K562 (cell line): ENCODE results near the gene WIPF1. TPM values are rescaled to one million over a fixed set of nuclear protein-coding genes. Genes with fewer than 3 reads are reported as not detected.

Experiments
- ATAC-seq: fragments of 200-7000 bp; cut with Tn5 transposase; 3 replicates; pipeline ENCODE4 v1.9.1; 2020; ENCODE audit warnings: moderate library complexity
- BruUV-seq: library from RNA; stranded (reverse); fragments of 400-500 nt; replicated peaks from 2 replicates; lab custom pipeline; 2021; lab: Mats Ljungman, UMichigan
- CTCF ChIA-PET: fragments of 300-600 bp; formaldehyde crosslinking; extraction: SDS; loops from one replicate; lab custom pipeline; 2021; ENCODE audit warnings: low intra/inter-chr PET ratio; lab: Yijun Ruan, JAX
- POLR2A ChIA-PET: fragments of 300-600, 350-650 bp; sonication (Branson Sonifier 250); formaldehyde crosslinking; extraction: SDS; loops from one replicate; lab custom pipeline; 2021; ENCODE audit warnings: antibody characterized with exemption, inconsistent platforms; lab: Yijun Ruan, JAX
- DNase-seq, 4 experiments: peaks; one replicate each; pipeline versions ENCODE4 v3.0.0 to v3.0.0-alpha.2; 2011 to 2018; ENCODE audit warnings: low spot score in 3 of 4, mixed read lengths in 3 of 4; ENCODE audit errors: extremely low read depth in 1 of 4
- FAIRE-seq: peaks from 2 replicates; lab custom pipeline; 2011; peaks lifted over from hg19 to GRCh38; lab: Jason Lieb, UNC
- H2AFZ ChIP-seq: 2 replicates; pipeline ENCODE4 v1.6.0; 2011; ENCODE audit warnings: low read depth, low read length, control low read depth, inconsistent platforms
- H3K27ac ChIP-seq: fragments of 200-600 bp; 3 replicates; pipeline ENCODE4 v1.8.0; 2011; ENCODE audit warnings: low read depth, mild to moderate bottlenecking, control low read depth, inconsistent platforms, low read length, moderate library complexity, mixed read lengths; ENCODE audit errors: extremely low read depth
- H3K27me3 ChIP-seq, 2 experiments: fragments of 300-600 bp in 1 of 2; 2 replicates in 1 of 2; 3 replicates in 1 of 2; pipeline versions ENCODE4 v1.6.0 to v1.8.0; 2011; ENCODE audit warnings: inconsistent platforms in 2 of 2, low read length in 2 of 2, mild to moderate bottlenecking in 1 of 2, mixed read lengths in 1 of 2, moderate library complexity in 1 of 2; ENCODE audit not compliant: control insufficient read depth in 2 of 2, insufficient read depth in 2 of 2
- H3K36me3 ChIP-seq: fragments of 300-600 bp; 3 replicates; pipeline ENCODE4 v1.8.0; 2011; ENCODE audit warnings: mild to moderate bottlenecking, low read length, inconsistent platforms; ENCODE audit not compliant: control insufficient read depth, insufficient read depth
- H3K4me1 ChIP-seq, 2 experiments: fragments of 200-600 bp in 1 of 2; replicated peaks in 1 of 2; 2 replicates in 1 of 2; 3 replicates in 1 of 2; pipeline versions ENCODE4 v1.5.1 to v1.8.0; 2011; ENCODE audit warnings: inconsistent platforms in 2 of 2, low read length in 2 of 2, mild to moderate bottlenecking in 1 of 2, mixed read lengths in 1 of 2, moderate library complexity in 1 of 2; ENCODE audit not compliant: control insufficient read depth in 2 of 2, insufficient read depth in 2 of 2
- H3K4me2 ChIP-seq: 2 replicates; pipeline ENCODE4 v1.6.1; 2011; ENCODE audit warnings: low read length, control low read depth, inconsistent platforms, mixed read lengths; ENCODE audit not compliant: insufficient read depth
- H3K4me3 ChIP-seq: fragments of 200-600 bp; sonication (generic), shearing (Covaris generic); 2 replicates; pipeline ENCODE4 v1.5.1; 2016; ENCODE audit warnings: control low read depth, inconsistent platforms
- H3K79me2 ChIP-seq: fragments of 200-600 bp; 3 replicates; pipeline ENCODE4 v1.8.0; 2011; ENCODE audit warnings: low read length, inconsistent platforms; ENCODE audit not compliant: control insufficient read depth, insufficient read depth
- H3K9ac ChIP-seq, 2 experiments: 2 replicates each; pipeline versions ENCODE4 v1.6.0 to v1.6.1; 2011; ENCODE audit warnings: low read depth in 2 of 2, low read length in 2 of 2, control low read depth in 1 of 2, inconsistent platforms in 1 of 2, mild to moderate bottlenecking in 1 of 2, mixed read lengths in 1 of 2; ENCODE audit not compliant: insufficient read depth in 1 of 2
- H3K9me1 ChIP-seq: one replicate; pipeline ENCODE4 v1.6.0; 2011; ENCODE audit warnings: inconsistent platforms, mild to moderate bottlenecking, low read length, moderate library complexity; ENCODE audit not compliant: control insufficient read depth, insufficient read depth
- H3K9me3 ChIP-seq: replicated peaks from 2 replicates; pipeline ENCODE4 v1.5.1; 2011; ENCODE audit warnings: low read depth, low read length, inconsistent platforms; ENCODE audit not compliant: control insufficient read depth, insufficient read depth
- H4K20me1 ChIP-seq: replicated peaks from 2 replicates; pipeline ENCODE4 v1.6.1; 2011; ENCODE audit warnings: low read length, inconsistent platforms, mixed read lengths; ENCODE audit not compliant: control insufficient read depth, insufficient read depth
- CBFA2T3 ChIP-seq: fragments of 450-650 bp; IDR thresholded peaks from 2 replicates; pipeline ENCODE4 v1.6.1; 2017
- ELF1 ChIP-seq: fragments of 200-800 bp; sonication (Bioruptor generic); IDR thresholded peaks from 2 replicates; pipeline ENCODE4 v1.6.1; 2016; ENCODE audit warnings: missing genetic modification characterization, missing compliant biosample characterization
- GATAD2B ChIP-seq: fragments of 450-650 bp; IDR thresholded peaks from 2 replicates; pipeline ENCODE4 v1.6.1; 2017; ENCODE audit warnings: mild to moderate bottlenecking, borderline replicate concordance
- HDAC6 ChIP-seq: IDR thresholded peaks from 2 replicates; pipeline ENCODE4 v1.6.1; 2012; ENCODE audit warnings: low read depth, mild to moderate bottlenecking, control low read depth, inconsistent platforms, low read length, moderate library complexity
- MCM2 ChIP-seq: fragments of 450-650 bp; IDR thresholded peaks from 2 replicates; pipeline ENCODE4 v1.6.1; 2017; ENCODE audit warnings: low read depth, mild to moderate bottlenecking
- NCOA4 ChIP-seq: fragments of 450-650 bp; IDR thresholded peaks from 2 replicates; pipeline ENCODE4 v1.6.1; 2018; ENCODE audit warnings: mild to moderate bottlenecking; ENCODE audit not compliant: partially characterized antibody
- NKRF ChIP-seq: fragments of 450-650 bp; IDR thresholded peaks from 2 replicates; pipeline ENCODE4 v1.6.1; 2016; ENCODE audit warnings: borderline replicate concordance
- NR4A1 ChIP-seq, 2 experiments: fragments of 250-450 bp in 1 of 2; fragments of 450-650 bp in 1 of 2; sonication (Bioruptor Pico) in 1 of 2; IDR thresholded peaks; 2 replicates each; pipeline versions ENCODE4 v1.4.0 to v1.6.1; 2016 to 2020; ENCODE audit warnings: mild to moderate bottlenecking in 2 of 2, missing compliant biosample characterization in 1 of 2, missing genetic modification characterization in 1 of 2, moderate library complexity in 1 of 2
- SIRT6 ChIP-seq: IDR thresholded peaks from one replicate; pipeline ENCODE4 v1.6.1; 2012; ENCODE audit warnings: low read depth, mild to moderate bottlenecking, control low read depth, inconsistent platforms, low read length, moderate library complexity
- SMAD4 ChIP-seq: fragments of 250-450 bp; sonication (Bioruptor Pico); conservative IDR thresholded peaks from 2 replicates; pipeline ENCODE4 v1.8.0; 2021; ENCODE audit warnings: inconsistent platforms, mild to moderate bottlenecking, moderate library complexity
- SMARCC2 ChIP-seq: fragments of 450-650 bp; IDR thresholded peaks from 2 replicates; pipeline ENCODE4 v1.6.1; 2017; ENCODE audit warnings: antibody characterized with exemption, moderate library complexity, mild to moderate bottlenecking, low read depth
- ZC3H4 ChIP-seq: sonication (generic); formaldehyde crosslinking; IDR thresholded peaks from 2 replicates; pipeline ENCODE4 v1.9.0; 2021; ENCODE audit warnings: missing genetic modification reagents, borderline replicate concordance
- ZFP1 ChIP-seq: fragments of 450-650 bp; formaldehyde crosslinking; IDR thresholded peaks from 2 replicates; pipeline ENCODE4 v1.4.0; 2020; ENCODE audit warnings: mild to moderate bottlenecking, mixed read lengths
- ZFPM2 ChIP-seq: fragments of 250-450 bp; sonication (Bioruptor Pico); IDR thresholded peaks from 2 replicates; pipeline ENCODE4 v1.5.1; 2022; ENCODE audit warnings: mild to moderate bottlenecking
- ZNF165 ChIP-seq: fragments of 250-450 bp; sonication (Bioruptor Pico); IDR thresholded peaks from 2 replicates; pipeline ENCODE4 v1.4.0; 2020; ENCODE audit warnings: borderline replicate concordance
- ZNF274 ChIP-seq: IDR thresholded peaks from 2 replicates; pipeline ENCODE4 v1.6.1; 2011; ENCODE audit warnings: low read depth, mild to moderate bottlenecking, low read length, moderate library complexity, borderline replicate concordance
- WGBS: fragments of 100-300 bp; shearing (Covaris generic); methylation state at CpG from one replicate; pipeline ENCODE4 v1.1.6; 2016; ENCODE audit warnings: low coverage, mixed read lengths; ENCODE audit not compliant: insufficient coverage; ENCODE audit errors: missing lambda C conversion rate; 5-methylcytosine and 5-hydroxymethylcytosine counted together
- in situ Hi-C: fragments of 300-500 bp; cut with MboI; formaldehyde crosslinking; loops from 4 replicates; pipeline ENCODE4 v1.15.0; 2018; ENCODE audit warnings: inconsistent platforms, mixed read lengths
- intact Hi-C: fragments of 100-400 bp; cut with micrococcal nuclease; formaldehyde crosslinking; loops from 2 replicates; pipeline ENCODE4 v1.14.2; 2022
- polyA plus RNA-seq, 8 experiments: library from polyadenylated mRNA; depleted of rRNA in 4 of 8; stranded (reverse) in 5 of 8; unstranded in 3 of 8; fragments of >200 nt; fragmentation: Nextera tagmentation in 2 of 8; fragmentation: Illumina TruSeq in 1 of 8; extraction: Ambion mirVana in 2 of 8; extraction: Trizol in 1 of 8; gene quantifications; 2 replicates each; pipeline versions ENCODE4 v1.2.1 to v1.2.3, GENCODE V29; 2011 to 2014; ENCODE audit warnings: inconsistent platforms in 1 of 8, missing spikeins in 1 of 8
- total RNA-seq, 7 experiments: library from RNA; depleted of rRNA in 6 of 7; stranded (reverse); fragments of >200 nt in 6 of 7; fragmentation: Illumina TruSeq in 2 of 7; extraction: Trizol in 2 of 7; gene quantifications; 2 replicates each; pipeline versions ENCODE4 v1.2.1 to v1.2.3, GENCODE V29; 2011 to 2021; ENCODE audit warnings: low replicate concordance in 1 of 7
- TF ChIP-seq, protein P1 (sequence below): sonication (generic); formaldehyde crosslinking; IDR thresholded peaks from 2 replicates; pipeline ENCODE4 v1.8.0; 2022; ENCODE audit warnings: mild to moderate bottlenecking, missing genetic modification reagents
- TF ChIP-seq, protein P2 (sequence below): IDR thresholded peaks from 2 replicates; pipeline ENCODE4 v1.6.1; 2016; ENCODE audit warnings: missing genetic modification characterization, missing compliant biosample characterization

WIPF1 gene
- total and polyA plus RNA-seq, 9 of the 15 experiments (the other 6 are each of a cell fraction or from before 2014, with no cell fraction given), result 0.54 to 4.9 (median 2.4) TPM

DNA sequence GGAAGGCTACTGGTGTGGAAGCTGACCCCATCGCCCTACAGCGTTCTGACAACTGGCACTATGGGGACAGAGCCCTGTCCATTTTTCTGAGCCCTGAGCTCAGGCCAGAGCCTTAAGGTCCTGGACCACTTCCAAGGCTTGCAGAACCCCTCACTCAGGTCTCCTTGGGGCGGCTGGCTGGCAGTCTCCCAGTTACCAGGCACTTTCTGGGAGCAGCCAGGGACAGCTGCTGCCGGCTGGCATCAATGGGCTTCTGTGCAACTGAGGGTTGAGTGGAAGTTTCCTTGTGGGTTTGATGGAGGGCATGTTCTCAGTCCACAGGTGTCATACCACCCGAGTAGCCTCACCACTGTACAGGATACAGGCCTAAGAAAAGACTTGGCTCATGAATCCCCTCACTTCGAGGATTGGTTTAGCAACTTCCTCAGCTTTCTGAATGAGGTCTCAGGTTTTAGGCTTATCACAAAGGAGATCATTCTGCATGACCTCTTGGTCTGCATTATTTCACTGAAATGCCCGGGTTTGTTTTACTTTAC lies 27.4 kb upstream of the WIPF1 start:
- Histone ChIP-seq H2AFZ (no peak overlapping the region), H3K4me2 (no peak overlapping the region), H3K27ac (no peak overlapping the region), H3K36me3 (no peaks in the 10 kb centered on the region), H3K9me3 (no peaks in the 10 kb centered on the region), H3K9ac (no peak overlapping the region), H3K4me3 (no peak overlapping the region), H3K79me2 (no peaks in the 10 kb centered on the region), H3K9me1 (no peaks in the 10 kb centered on the region), H3K4me1 (no peaks in the 10 kb centered on the region), H3K27me3 (no peaks in the 10 kb centered on the region; a peak in 1 of 5 replicates), H4K20me1 (no peaks in the 10 kb centered on the region)
- no TSS peak for BruUV-seq
- in situ Hi-C loops, result no loop called here
- TF ChIP-seq ZNF274 (no peak), ELF1 (tag) (no peak), NCOA4 (no peak), MCM2 (no peak), HDAC6 (no peak), SMARCC2 (no peak), SMAD4 (CRISPR knock-in tag) (no peak), GATAD2B (no peak), SIRT6 (no peak), NKRF (no peak), ZC3H4 (CRISPR knock-in tag) (no peak), ZFPM2 (CRISPR knock-in tag) (no peak), ZNF165 (CRISPR knock-in tag) (no peak), CBFA2T3 (no peak), ZFP1 (no peak), NR4A1 (CRISPR knock-in tag; IDR thresholded peaks at IDR 0.05) (no peak), NR4A1 (tag; IDR thresholded peaks at IDR 0.05) (no peak)
- TF ChIP-seq, protein P1, sequence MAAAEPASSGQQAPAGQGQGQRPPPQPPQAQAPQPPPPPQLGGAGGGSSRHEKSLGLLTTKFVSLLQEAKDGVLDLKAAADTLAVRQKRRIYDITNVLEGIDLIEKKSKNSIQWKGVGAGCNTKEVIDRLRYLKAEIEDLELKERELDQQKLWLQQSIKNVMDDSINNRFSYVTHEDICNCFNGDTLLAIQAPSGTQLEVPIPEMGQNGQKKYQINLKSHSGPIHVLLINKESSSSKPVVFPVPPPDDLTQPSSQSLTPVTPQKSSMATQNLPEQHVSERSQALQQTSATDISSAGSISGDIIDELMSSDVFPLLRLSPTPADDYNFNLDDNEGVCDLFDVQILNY (CRISPR knock-in tag), result no peak
- TF ChIP-seq, protein P2, sequence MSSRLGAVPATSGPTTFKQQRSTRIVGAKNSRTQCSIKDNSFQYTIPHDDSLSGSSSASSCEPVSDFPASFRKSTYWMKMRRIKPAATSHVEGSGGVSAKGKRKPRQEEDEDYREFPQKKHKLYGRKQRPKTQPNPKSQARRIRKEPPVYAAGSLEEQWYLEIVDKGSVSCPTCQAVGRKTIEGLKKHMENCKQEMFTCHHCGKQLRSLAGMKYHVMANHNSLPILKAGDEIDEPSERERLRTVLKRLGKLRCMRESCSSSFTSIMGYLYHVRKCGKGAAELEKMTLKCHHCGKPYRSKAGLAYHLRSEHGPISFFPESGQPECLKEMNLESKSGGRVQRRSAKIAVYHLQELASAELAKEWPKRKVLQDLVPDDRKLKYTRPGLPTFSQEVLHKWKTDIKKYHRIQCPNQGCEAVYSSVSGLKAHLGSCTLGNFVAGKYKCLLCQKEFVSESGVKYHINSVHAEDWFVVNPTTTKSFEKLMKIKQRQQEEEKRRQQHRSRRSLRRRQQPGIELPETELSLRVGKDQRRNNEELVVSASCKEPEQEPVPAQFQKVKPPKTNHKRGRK (tag), result no peak
- FAIRE-seq (no peak), ATAC-seq (no peak), DNase-seq (no peak)
- 20% methylated on average over 7 of the region's 7 CpGs for WGBS
- intact Hi-C loops, result no loop called here
- CTCF ChIA-PET, result no interaction called here
- POLR2A ChIA-PET, result interaction anchor here (0.6 to 0.9 kb wide), 2 partner anchors 8 to 661 kb away, joined by 3 read pairs; no protein-coding TSS in a partner anchor
